GM18861 (cell line): ENCODE data around the gene PFN4.
A peak's percentile ranks its signal among the peaks of the same experiment; 100 is the strongest.
"Not testable (repeated sequence)": the region's sequence is repeated elsewhere in the genome, so short reads cannot be mapped to it uniquely, and the experiment has no call there.

Source experiments
- ATAC-seq: cut with Tn5 transposase; IDR thresholded peaks from one replicate; pipeline ENCODE4 v1.9.1; 2021; ENCODE audit not compliant: unreplicated experiment

PFN4 gene

DNA sequence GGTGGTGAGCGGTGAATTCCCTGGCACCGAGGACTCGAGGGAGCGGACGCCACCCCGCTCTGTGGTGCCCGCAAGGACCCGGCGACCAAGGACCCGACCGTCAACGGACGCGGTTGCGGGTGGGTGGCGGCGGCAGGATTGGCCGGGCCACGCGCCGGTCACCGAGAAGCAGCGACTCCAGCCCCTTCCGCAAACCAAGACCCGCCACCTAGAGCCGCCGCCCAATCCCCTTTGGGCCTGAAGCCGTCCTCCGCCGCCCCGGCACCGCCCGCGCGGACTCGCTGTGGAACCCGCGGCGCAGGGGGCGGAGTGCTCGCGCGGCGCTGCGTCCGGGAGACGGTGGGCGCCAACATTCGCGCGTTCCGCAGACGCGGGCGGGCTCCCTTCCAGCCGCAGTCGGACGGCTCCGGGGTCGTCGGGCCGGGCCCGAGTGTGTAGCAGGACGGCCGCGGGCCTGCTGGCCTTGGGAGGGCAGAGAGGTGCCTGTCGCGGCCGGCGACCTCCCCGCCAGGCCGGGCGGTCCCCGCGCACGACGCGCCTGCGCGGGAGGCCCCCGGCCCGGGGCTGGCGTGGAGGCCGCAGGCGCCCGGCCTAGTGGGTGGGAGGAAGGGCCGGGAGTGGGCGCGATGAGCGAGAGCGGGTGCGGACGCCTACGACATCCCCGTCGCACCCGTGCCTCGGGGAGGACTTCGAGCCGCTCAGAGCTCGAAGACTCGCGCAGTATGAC lies at the start of gene PFN4, which contains the start of gene FAM228B:
Gene PFN4, minus strand, starts transcription at position 140 of the 727 bp plus-strand sequence. CDS start 799 bp downstream, outside the sequence.
Gene FAM228B, plus strand, starts transcription at position 275 of the 727 bp plus-strand sequence. CDS start 893 bp downstream, outside the sequence.
- peak; percentile 73 for ATAC-seq

DNA sequence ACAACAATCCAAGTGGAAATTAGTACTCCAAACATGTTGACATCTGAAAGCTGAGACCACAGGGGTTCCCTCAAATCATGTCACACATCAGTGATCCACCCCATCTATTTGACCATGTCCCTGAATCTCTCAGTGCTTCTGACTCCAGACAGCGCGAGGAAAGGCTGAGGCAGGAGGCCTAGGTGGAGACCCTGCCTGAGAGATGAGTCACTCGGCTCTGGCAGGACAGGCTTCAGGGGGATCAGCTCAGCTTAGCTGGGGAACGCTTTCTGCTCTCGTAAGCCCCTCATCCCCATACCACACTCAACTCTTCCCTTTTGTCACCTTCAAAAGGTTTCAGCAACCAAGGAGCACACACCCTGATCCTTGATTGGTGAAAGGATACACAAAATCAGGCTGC lies 45.9 kb upstream of the PFN4 start:
- no peak for ATAC-seq

DNA sequence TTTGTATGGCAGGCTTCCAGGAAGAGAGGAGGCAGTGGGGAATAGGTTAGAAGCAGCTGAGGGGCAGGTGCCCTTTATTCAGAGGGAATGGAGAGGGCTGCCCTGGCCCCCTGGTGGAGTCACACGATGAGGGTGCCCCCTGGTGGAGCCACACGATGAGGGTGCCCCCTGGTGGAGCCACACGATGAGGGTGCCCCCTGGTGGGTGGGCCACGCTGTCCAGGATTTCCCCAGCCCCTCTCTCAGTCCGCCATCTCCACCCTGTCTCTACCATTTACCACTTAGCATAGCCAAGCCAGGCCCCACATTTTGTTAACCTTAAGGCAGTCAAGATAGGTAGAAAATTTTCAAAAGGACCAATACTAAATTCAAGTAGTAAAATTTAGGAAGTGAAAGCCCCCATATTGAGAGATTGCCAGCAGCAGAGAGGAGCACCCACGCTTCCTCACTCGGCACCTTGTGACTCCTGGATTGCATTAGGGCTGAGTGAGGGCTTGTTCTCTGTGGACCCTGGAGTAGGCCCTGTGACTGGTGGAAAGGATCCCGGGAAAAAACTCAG lies 41.4 kb upstream of the PFN4 start:
- no peak for ATAC-seq

DNA sequence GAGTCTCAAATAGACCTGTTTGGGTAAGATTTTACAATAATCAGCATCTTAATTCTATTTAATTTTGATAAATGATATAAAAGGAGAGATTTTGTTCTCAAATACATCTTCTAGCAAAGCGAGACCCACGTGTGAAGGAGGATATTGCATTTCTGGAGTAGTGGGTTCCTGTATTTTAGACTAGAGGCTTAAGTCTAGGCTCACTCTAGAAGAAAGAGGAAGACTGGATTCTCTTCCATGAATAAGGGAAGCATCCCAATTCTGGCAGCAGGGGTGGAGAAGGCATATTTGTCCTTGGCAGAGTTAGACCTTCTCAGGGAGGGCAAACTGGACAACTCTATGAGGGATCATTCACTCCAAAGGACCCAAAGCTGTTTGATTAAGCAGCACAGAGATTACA lies 40.5 kb upstream of the PFN4 start:
- ATAC-seq: no peak

- no peak for ATAC-seq
These were observed 40.1 kb upstream of the PFN4 start for GRCh38 chr2:24163186-24163585.

GRCh38 chr2:24162494-24162893 lies 39.4 kb upstream of the PFN4 start:
- no peak for ATAC-seq

- no peak for ATAC-seq
These were observed 37.6 kb upstream of the PFN4 start for GRCh38 chr2:24160761-24161160.

DNA sequence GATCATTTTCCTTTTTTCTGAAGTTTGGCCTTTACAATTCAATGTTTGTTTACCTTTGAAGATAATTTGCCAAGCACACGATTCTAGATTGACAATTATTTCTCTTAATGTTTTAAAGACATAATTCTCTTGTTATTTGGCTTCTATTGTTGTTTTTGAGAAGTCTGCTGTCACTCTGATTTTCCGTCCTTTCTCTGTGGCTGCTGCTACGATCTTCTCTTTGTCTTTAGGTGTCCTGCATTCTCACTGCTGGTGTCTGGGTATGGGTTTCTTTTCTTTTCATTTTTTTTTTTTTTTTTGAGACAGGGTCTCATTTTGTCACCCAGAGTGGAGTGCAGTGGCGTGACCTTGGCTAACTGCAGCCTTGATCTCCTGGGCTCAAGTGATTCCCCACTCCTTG lies 36.6 kb upstream of the PFN4 start:
- ATAC-seq: no peak

DNA sequence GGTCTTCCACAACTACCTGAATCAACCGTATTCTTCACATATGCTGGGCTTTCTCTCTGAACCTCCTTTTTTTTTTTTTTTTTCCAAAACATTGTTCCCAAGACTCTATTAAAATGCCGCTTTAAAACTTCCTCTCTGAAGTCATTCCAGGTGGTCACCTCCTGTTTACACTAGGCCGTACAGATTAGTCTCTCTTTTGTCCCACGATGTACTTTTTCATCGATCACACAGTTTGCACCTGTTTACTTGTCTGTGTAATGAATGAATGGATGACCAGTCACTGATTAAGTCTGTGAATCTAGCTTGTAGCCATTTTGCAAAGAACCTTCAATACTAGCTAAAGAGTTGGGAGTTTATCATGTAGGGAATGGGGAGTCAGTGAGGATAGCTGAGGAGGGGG lies 35.0 kb upstream of the PFN4 start:
- ATAC-seq: no peak

DNA sequence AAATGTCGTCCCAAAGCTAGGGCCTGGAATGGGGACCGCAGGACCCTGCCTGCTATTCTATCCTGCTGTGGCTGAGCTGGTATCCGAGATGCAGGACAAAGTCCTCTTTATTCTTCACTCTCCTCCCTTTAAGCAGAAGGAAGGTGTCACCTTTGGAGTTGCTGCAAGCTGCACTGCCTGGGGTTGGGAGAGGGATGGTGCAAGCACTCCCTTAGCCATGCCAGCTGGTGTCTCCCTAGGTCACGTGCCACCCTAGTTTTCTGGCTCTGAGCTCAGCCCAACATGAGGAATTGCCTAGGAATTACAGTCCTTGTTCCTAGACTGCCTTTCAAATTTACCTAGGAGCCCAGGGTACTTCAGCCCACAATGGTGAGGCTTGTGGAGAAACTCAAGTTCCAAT lies 30.3 kb upstream of the PFN4 start:
- no peak for ATAC-seq

- ATAC-seq: no peak
These were observed 29.5 kb upstream of the PFN4 start for GRCh38 chr2:24152413-24153197.

DNA sequence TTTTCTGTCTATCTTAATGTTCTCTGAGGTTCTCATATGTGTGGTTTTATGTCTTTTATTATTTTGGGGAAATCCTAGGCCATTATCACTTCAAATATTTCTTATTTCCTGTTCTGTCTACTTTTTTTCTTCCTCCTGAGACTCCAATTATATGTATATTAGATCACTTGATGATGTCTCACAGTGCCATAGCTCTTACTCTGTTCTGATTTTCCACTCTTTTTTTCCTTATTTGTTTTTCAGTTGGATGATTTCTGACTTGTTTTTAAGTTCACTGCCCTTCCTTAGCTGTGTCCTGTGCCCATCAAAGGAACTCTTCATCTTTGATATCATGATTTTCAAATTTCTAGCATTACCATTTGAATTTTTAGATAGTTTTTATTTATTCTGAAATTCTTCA lies 24.2 kb upstream of the PFN4 start:
- ATAC-seq: no peak

DNA sequence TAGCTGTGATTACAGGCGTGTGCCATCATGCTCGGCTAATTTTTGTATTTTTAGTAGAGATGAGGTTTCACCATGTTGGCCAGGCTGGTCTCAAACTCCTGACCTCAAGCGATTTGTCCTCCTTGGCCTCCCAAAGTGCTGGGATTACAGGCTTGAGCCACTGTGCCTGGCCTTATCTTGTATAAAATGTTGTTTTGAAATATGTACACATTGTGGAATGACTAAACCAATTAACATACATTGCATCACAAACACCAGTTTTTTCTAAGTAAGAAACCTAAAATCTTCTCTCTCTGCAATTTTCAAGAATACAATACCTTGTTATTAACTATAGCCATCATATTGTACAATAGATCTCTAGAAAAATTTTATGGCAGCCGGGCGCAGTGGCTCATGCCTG lies 17.2 kb upstream of the PFN4 start:
- not testable (repeated sequence) for ATAC-seq

DNA sequence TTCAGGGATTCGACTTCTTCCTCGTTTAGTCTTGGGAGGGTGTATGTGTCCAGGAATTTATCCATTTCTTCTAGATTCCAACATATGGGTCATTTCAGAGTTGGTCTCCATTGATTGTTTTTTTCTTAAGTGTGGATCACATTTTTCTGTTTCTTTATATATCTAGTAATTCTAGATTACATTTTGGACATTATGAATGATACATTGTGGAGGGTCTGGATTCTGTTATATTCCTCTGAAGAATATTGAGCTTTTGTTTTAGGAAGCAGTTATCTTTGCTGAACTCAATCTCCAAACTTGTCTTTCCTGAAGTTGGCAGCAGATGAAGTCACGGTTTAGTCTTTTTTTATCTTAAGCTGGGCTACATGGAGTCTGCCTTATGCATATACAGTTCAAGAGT lies 9.4 kb upstream of the PFN4 start:
- no peak for ATAC-seq

DNA sequence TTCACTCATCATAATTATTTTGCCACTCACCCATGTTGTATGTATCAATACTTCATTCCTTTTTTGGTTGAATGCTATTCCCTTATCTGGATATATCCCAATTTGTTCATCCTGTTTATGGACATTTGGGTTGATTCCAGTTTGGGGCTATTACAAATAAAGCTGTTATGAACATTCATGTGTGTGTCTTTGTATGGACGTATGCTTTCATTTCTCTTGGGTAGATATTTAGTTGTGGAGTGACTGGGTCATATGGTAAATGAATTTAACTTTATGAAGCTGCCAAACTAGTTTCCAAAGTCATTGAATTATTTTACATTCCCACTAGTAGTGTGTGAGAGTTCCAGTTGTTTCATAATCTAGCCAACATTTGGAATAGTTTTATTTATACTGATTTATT lies 2.8 kb upstream of the PFN4 start:
- ATAC-seq: no peak

GRCh38 chr2:24123922-24124580 lies 917 bp upstream of the PFN4 start:
- no peak for ATAC-seq

DNA sequence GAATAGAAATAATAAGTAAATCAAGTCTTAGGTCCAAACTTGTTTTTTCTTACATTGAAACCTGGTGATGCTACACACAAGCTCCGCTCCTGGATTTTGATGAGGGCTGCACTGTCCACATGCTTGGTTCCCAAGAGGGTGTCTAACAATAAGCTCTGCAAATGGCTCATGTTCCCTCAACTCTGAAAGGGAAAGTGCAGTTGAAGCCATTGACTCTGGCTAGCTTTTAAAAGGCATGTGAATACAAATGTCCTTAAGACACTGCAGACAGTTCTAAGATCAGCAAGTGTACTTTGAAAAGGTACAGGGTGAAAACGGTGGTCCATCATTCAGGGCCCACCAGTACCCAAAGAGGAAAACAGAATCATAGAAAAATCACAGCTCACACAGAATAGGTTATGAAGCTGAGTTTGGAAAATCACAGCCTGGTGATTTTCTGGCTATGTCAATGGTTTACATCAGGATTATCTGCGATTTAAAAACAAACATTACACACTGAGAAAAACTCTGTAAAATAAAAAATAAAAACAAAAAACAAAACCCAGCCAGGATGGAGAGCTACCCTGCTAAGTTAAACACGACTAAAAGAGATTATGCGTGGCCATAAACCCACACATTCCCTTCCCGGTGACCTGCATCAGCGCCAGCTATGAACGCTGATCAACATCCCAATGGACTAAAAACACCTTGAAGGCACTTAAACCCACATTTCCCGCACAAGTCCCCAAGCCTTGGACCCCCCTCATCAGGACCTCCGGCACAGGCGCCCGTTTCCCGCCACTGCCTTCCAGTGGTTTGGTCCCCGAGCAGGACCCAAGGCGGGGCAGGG lies 554 bp downstream of the PFN4 start:
- ATAC-seq: no peak

DNA sequence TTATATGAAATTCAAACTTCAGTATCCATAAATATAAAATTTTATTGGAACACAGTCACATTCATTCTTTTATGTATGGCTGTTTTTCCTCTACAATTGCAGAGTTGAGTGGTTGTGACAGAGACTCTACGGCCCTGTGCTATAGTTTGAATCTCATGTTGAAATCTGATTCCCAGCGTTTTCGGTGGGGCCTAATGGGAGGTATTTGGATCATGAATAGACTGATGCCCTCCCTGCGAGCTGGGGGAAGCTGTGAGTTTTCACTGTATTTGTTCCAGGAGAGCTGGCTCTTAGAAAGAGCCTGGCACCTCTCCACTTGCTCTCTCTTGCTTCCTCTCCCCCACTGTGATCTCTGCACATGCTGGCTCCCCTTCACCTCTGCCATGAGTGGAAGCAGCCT lies 1.7 kb downstream of the PFN4 start:
- no peak for ATAC-seq

DNA sequence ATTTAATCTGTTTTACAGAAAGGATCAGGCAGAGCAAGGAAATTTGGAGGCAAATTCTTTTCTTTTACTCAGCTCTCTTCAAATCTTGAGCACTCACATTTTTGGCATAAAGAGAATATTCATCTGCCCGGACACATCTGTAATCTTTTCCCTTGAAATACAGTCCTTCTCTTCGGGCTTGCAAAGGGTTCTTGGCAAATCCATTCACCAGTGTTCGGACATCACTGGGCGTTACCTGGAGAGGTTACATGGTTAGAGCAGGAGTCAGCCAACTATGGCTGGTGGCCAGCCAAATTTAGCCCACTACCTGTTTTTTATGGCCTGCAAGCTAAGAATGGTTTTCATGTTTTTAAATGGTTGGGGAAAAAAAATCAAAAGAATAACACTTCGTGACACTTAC lies 2.1 kb downstream of the PFN4 start:
- ATAC-seq: no peak

GRCh38 chr2:24117902-24118301 lies 5.2 kb downstream of the PFN4 start:
- ATAC-seq: no peak

GRCh38 chr2:24115057-24115456 lies 8.1 kb downstream of the PFN4 start:
- no peak for ATAC-seq
